Kasumi-1 (cell line): Measurements from ENCODE around the gene DACH2.

Experiments used
- DNase-seq, 2 experiments: peaks; one replicate each; lab custom pipeline; 2025; lab: John Stamatoyannopoulos, UW

DACH2 gene

GRCh38 chrX:86322913-86323312 lies 174.7 kb downstream of the DACH2 start:
- DNase-seq = no peak

DNA sequence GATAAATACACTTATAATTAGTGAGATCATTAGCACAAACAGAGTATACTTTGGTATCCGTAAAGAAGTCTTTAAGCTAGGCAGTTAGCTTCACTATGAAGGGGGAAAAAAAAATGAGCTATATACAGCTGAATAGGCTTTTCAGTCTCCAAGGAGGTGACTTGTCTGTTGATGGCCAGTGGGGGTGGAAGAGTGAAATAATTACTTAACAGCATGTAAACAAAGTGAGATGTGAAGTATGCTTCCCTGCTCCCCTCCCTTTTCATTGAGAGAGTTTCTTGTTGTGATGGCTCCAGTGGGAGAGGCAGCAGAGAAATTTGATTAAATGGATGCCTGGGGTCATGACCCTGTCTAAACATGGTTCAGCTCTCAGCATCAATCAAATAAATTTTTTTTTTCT lies 180.9 kb downstream of the DACH2 start:
- no peak for DNase-seq

- DNase-seq = no peak
These were observed 200.4 kb downstream of the DACH2 start for GRCh38 chrX:86348669-86349068.

GRCh38 chrX:86349115-86349514 lies 200.9 kb downstream of the DACH2 start:
- no peak for DNase-seq

GRCh38 chrX:86369847-86370630 lies 221.8 kb downstream of the DACH2 start:
- DNase-seq = no peak

DNA sequence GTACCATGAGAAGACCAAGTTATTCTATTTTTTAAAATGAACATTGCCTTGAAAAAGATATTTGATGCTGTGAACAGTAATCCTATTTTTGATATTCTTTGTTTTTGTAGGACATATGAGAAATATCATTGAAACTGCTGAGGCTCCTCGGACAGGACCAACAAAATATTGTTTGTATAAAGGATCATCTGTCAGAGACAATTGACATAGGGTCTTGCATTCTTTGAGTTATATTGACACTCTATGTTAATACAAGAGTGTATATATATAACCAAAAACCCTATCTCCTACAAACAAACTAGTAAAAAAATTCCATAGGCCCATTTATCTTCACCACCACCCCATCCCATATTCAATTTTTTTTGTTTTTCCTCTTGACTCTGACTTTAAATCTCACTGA lies 222.7 kb downstream of the DACH2 start:
- DNase-seq = no peak

GRCh38 chrX:86379209-86379608 lies 231.0 kb downstream of the DACH2 start:
- DNase-seq = no peak

DNA sequence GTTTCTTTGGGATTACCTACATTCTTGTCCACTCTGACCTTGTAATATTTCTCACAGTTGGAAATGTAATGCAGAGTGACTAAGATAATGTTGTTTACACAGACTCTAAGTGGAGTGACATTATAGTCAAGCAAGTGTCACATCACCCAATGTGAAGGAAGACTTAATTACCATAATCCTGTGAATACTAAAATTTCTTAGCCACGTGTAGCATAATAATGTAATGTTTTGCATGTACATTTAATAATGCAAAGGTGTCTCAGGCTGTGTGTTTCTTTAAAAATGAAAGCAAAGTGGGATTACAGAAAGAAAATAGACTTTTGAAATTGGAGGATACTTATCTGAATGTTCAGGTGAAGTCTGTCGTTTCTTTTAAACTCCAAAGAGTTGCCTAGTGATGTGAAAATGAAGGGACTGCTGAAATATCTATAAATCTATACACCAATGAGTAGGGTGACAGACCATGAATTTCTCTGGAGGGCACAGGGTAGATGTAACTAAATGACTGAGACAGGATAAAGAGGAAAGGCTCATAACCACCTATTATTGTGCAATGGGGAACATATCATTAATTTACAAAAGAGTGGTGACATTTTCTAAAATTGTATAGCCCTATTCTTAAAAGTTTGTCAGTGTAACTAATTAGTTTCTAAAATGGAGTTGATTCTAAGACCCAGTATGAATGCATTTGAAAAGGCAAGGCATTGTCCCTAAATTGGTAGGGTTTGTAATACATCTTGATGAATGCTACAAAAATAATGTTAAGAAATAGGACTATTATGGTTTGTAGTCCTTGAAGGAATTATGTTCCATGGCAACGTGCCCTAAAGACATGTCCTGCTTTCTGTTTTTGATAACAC lies 235.7 kb downstream of the DACH2 start:
- DNase-seq = no peak

DNA sequence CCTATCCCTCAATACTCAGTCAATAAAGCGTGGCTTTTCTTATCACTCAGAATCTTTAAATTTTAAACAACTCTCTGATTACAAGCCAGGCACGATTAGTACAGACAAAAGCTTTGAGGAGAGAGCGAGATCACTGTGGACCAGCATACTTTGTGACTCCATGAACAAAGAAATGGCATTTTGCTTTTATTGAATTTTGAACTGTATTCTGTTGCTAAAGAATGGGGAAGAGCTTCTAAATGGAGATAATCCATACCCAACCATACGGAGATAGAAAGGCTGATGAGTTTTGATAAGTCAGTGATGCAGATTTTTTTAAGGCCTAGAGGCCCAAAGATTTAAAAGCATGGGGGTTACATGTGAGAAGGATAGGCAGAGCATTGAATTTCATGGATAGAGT lies 259.1 kb downstream of the DACH2 start:
- no peak for DNase-seq

DNA sequence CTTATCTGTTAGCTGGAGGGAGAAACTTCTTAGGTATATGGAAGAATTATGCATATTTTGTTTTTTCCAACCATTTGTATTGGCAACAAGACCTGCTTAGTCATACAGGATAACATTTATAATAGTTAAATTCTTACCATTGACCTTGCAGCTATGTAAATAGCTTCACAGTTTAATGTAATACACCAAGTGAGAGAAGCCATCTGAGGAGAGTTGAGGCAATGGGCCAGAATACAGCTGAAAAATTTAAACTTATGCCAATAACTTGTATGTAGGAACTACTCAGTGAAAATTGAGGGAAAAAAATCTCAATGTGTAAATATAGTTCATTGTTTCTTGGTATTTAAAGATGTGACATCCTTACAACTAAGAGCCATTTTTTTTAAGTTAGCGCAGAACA lies 273.5 kb downstream of the DACH2 start:
- DNase-seq = no peak

DNA sequence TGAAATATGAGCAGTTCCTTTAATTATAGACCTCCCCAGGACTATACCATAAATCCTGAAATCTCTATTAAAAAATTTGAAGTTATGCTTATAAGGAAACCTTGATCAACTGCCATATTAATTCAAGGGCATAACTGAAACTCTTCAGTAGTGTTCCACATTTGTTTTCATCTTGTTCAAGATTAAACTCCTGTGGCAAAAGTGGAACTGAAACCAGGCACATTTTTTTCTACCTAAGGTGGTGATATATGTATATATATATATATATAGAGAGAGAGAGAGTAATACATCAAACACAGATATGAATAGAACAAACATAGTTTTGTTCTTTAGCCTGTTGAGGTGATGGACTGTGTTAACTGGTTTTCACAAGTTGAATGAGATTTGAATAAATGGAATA lies 287.9 kb downstream of the DACH2 start:
- DNase-seq = no peak

DNA sequence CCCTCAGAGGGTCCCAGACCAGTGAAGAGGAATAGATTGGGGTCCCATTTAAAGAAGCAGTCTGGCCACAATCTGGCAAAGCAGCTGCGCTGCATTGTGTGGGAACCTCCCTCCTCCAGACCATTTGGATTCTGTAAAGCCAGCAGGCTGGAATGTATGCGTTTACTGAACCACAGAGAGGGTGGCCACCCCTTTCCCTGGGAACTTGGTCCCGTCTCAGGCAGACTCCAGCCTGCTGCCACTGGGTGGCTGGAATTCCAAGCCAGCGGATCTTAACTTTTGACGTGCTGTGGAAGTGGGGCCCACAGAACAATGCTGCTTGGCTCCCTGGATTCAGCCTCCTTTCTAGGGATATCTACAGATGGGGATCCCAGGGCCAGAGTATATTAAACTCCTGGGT lies 307.2 kb downstream of the DACH2 start:
- DNase-seq = no peak

- no peak for DNase-seq
These were observed 312.5 kb downstream of the DACH2 start for GRCh38 chrX:86460760-86461159.

- no peak for DNase-seq
These were observed 356.0 kb downstream of the DACH2 start for GRCh38 chrX:86504297-86504696.

DNA sequence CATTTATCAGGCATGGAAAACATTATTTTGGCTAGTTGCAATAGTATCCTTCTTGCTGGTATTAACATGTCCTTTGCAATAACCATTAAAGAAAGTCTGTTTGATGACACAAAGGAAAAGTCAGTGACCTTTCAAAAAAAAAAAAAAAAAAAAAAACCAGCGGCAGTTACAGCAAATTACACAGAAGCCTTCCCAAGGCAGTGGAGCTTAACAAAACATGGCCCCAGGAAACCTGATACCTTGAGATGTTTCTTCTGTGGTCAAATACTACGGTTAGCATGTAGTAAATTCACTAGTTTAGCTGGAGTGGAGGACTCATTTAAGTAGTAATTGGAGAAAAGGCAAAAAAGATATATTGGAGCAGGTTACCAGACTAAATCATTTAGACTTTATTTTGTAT lies 359.1 kb downstream of the DACH2 start:
- DNase-seq = no peak

GRCh38 chrX:86579777-86580176 lies 431.5 kb downstream of the DACH2 start:
- no peak for DNase-seq

DNA sequence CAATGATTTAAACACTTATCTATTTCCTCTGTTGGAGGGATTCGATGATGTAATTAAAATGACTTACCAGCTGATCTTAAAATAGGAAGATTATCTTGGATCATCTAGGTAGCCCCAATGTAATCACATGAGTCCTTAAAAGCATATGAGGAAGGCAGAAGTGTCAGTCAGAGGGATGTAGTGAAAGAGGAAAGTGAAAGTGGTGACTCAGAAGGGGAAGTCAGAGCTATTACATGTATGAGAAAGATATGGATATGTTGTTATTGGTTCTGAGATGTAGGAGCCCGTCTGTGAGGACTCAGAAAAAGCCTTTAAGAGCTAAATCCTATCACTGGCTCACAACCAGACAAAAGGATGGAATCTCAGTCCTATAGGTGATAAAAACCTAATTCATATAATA lies 456.4 kb downstream of the DACH2 start:
- DNase-seq = peak; percentile 65 to 70

- no peak for DNase-seq
These were observed 548.7 kb downstream of the DACH2 start for GRCh38 chrX:86696951-86697350.

GRCh38 chrX:86711531-86712180 lies 563.4 kb downstream of the DACH2 start:
- DNase-seq = no peak

GRCh38 chrX:86714441-86714840 lies 566.2 kb downstream of the DACH2 start:
- no peak for DNase-seq

- DNase-seq = no peak
These were observed 576.0 kb downstream of the DACH2 start for GRCh38 chrX:86724277-86724676.

GRCh38 chrX:86747091-86747490 lies 598.8 kb downstream of the DACH2 start:
- DNase-seq = no peak

DNA sequence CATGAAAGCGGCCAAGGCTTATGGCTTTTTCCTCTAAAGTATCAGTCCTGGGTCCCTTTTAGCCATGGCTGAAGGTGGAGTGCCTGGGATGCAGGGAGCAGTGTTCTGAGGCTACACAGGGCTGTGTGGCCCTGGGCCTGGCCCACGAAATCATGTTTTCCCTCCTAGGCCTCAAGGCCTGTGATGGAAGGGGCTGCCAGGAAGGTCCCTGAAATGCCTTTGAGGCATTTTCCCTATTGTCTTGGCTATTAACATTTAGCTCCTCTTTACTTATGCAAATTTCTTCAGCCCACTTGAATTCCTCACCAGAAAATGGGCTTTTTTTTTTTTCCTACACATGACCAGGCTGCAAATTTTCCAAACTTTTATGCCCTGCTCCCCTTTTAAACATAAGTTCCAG lies 657.0 kb downstream of the DACH2 start:
- DNase-seq = no peak
